Lower leg skin (tissue), 3 donors: Measurements from ENCODE around the gene GNG7.

ENCODE experiments used
- POLR2A ChIP-seq, 2 donors: fragments of 450-650 bp; IDR thresholded peaks; one replicate each; pipeline ENCODE4 v1.6.1; 2016 to 2017; ENCODE audit warnings: antibody characterized with exemption in 2 of 2, mild to moderate bottlenecking in 1 of 2, moderate library complexity in 1 of 2
- TF ChIP-seq, protein P1 (sequence below), 3 donors: fragments of 450-650 bp; IDR thresholded peaks; one replicate each; pipeline ENCODE4 v1.5.1; 2016; ENCODE audit warnings: antibody characterized with exemption in 3 of 3, mild to moderate bottlenecking in 3 of 3, moderate library complexity in 2 of 3

DNA sequence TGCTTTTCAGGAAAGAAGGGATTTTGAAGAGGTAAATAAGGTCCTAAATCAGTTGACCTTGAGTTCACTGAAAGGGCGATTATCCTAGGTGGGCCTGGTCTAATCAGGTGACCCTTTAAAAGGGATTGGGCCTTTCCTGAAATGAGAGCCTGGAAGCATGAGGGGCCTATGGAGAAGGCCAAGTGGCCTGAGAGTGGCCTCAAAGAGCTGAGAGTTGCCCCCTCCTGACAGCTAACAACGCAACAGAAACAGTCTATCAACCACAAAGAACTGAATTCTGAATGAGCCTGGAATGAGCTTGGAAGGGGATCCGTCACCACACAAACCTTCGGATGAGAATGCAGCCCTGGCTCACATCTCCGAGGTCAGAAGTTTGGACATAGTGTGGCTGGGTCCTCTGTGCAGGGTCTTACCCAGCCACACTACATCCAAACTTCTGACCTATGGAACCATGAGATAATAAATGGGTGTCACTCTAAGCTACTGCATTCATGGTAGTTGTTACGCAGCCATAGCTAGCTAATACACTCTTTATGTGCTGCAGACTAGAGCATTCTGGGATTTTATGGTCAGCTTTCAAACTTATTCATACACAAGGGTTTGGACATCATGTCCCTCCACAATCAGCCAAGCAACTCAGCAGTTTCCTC lies 72.0 kb downstream of the GNG7 start:
- TF ChIP-seq, protein P1, sequence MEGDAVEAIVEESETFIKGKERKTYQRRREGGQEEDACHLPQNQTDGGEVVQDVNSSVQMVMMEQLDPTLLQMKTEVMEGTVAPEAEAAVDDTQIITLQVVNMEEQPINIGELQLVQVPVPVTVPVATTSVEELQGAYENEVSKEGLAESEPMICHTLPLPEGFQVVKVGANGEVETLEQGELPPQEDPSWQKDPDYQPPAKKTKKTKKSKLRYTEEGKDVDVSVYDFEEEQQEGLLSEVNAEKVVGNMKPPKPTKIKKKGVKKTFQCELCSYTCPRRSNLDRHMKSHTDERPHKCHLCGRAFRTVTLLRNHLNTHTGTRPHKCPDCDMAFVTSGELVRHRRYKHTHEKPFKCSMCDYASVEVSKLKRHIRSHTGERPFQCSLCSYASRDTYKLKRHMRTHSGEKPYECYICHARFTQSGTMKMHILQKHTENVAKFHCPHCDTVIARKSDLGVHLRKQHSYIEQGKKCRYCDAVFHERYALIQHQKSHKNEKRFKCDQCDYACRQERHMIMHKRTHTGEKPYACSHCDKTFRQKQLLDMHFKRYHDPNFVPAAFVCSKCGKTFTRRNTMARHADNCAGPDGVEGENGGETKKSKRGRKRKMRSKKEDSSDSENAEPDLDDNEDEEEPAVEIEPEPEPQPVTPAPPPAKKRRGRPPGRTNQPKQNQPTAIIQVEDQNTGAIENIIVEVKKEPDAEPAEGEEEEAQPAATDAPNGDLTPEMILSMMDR (IDR thresholded peaks at IDR 0.05) = no peak
- no peak for TF ChIP-seq POLR2A (IDR thresholded peaks at IDR 0.05)
